ENCODE results near the gene PANK2.
A peak's percentile ranks its signal among the peaks of the same experiment; 100 is the strongest.

PANK2 gene

GRCh38 chr20:3922223-3922982 lies 33.2 kb downstream of the PANK2 start:
- H3K4me3 ChIP-seq (ENCODE audit: low read length): no peak overlapping the region
- H3K9me3 ChIP-seq (replicated peaks; ENCODE audit: low read length): no peaks in the 10 kb centered on the region
- peaks cover 52% of the 10 kb centered on the region for H3K36me3 ChIP-seq (ENCODE audit: insufficient read depth, low read length)
- H3K4me2 ChIP-seq (ENCODE audit: low read length): no peak overlapping the region
- H3K4me1 ChIP-seq (ENCODE audit: control insufficient read depth, insufficient read depth, low read length): peaks cover 43% of the 10 kb centered on the region
- H3K27me3 ChIP-seq (ENCODE audit: control insufficient read depth, insufficient read depth, low read length): no peaks in the 10 kb centered on the region
- H3K9ac ChIP-seq (ENCODE audit: low read depth, low read length): no peak overlapping the region

- Histone ChIP-seq H3K4me3 (ENCODE audit: low read length) (no peak overlapping the region), H3K4me2 (ENCODE audit: low read length) (peak overlapping the region; percentile 28), H3K9ac (ENCODE audit: low read depth, low read length) (no peak overlapping the region), H3K27me3 (ENCODE audit: control insufficient read depth, insufficient read depth, low read length) (no peaks in the 10 kb centered on the region), H3K9me3 (replicated peaks; ENCODE audit: low read length) (no peaks in the 10 kb centered on the region), H3K36me3 (ENCODE audit: insufficient read depth, low read length) (peaks cover 50% of the 10 kb centered on the region), H3K4me1 (ENCODE audit: control insufficient read depth, insufficient read depth, low read length) (peaks cover 49% of the 10 kb centered on the region)
Measured at GRCh38 chr20:3922983-3923339, 33.8 kb downstream of the PANK2 start.

- Histone ChIP-seq H3K4me1 (ENCODE audit: control insufficient read depth, insufficient read depth, low read length) (peaks cover 50% of the 10 kb centered on the region), H3K4me3 (ENCODE audit: low read length) (no peak overlapping the region), H3K36me3 (ENCODE audit: insufficient read depth, low read length) (peaks cover 41% of the 10 kb centered on the region), H3K4me2 (ENCODE audit: low read length) (peak overlapping the region; percentile 28), H3K27me3 (ENCODE audit: control insufficient read depth, insufficient read depth, low read length) (no peaks in the 10 kb centered on the region), H3K9me3 (replicated peaks; ENCODE audit: low read length) (no peaks in the 10 kb centered on the region), H3K9ac (ENCODE audit: low read depth, low read length) (no peak overlapping the region)
Measured at GRCh38 chr20:3923818-3924217, 34.6 kb downstream of the PANK2 start.

GRCh38 chr20:3924304-3925112 lies 35.3 kb downstream of the PANK2 start:
- no peak overlapping the region for H3K9ac ChIP-seq (ENCODE audit: low read depth, low read length)
- no peaks in the 10 kb centered on the region for H3K27me3 ChIP-seq (ENCODE audit: control insufficient read depth, insufficient read depth, low read length)
- no peak overlapping the region for H3K4me3 ChIP-seq (ENCODE audit: low read length)
- peak overlapping the region; percentile 28 for H3K4me2 ChIP-seq (ENCODE audit: low read length)
- peaks cover 44% of the 10 kb centered on the region for H3K4me1 ChIP-seq (ENCODE audit: control insufficient read depth, insufficient read depth, low read length)
- no peaks in the 10 kb centered on the region for H3K9me3 ChIP-seq (replicated peaks; ENCODE audit: low read length)
- peaks cover 38% of the 10 kb centered on the region for H3K36me3 ChIP-seq (ENCODE audit: insufficient read depth, low read length)

GRCh38 chr20:3925113-3925695 lies 36.0 kb downstream of the PANK2 start:
- no peak overlapping the region for H3K9ac ChIP-seq (ENCODE audit: low read depth, low read length)
- no peak overlapping the region for H3K4me2 ChIP-seq (ENCODE audit: low read length)
- no peaks in the 10 kb centered on the region for H3K27me3 ChIP-seq (ENCODE audit: control insufficient read depth, insufficient read depth, low read length)
- H3K36me3 ChIP-seq (ENCODE audit: insufficient read depth, low read length): peaks cover 38% of the 10 kb centered on the region
- H3K4me1 ChIP-seq (ENCODE audit: control insufficient read depth, insufficient read depth, low read length): peaks cover 43% of the 10 kb centered on the region
- no peaks in the 10 kb centered on the region for H3K9me3 ChIP-seq (replicated peaks; ENCODE audit: low read length)
- H3K4me3 ChIP-seq (ENCODE audit: low read length): no peak overlapping the region

GRCh38 chr20:3925899-3926638 lies 36.9 kb downstream of the PANK2 start:
- no peaks in the 10 kb centered on the region for H3K27me3 ChIP-seq (ENCODE audit: control insufficient read depth, insufficient read depth, low read length)
- H3K36me3 ChIP-seq (ENCODE audit: insufficient read depth, low read length): peaks cover 38% of the 10 kb centered on the region
- no peak overlapping the region for H3K4me2 ChIP-seq (ENCODE audit: low read length)
- no peak overlapping the region for H3K9ac ChIP-seq (ENCODE audit: low read depth, low read length)
- H3K4me3 ChIP-seq (ENCODE audit: low read length): no peak overlapping the region
- H3K4me1 ChIP-seq (ENCODE audit: control insufficient read depth, insufficient read depth, low read length): peaks cover 43% of the 10 kb centered on the region
- no peaks in the 10 kb centered on the region for H3K9me3 ChIP-seq (replicated peaks; ENCODE audit: low read length)

- Histone ChIP-seq H3K4me2 (ENCODE audit: low read length) (peak overlapping the region; percentile 17), H3K27me3 (ENCODE audit: control insufficient read depth, insufficient read depth, low read length) (no peaks in the 10 kb centered on the region), H3K9me3 (replicated peaks; ENCODE audit: low read length) (no peaks in the 10 kb centered on the region), H3K4me3 (ENCODE audit: low read length) (no peak overlapping the region), H3K4me1 (ENCODE audit: control insufficient read depth, insufficient read depth, low read length) (peaks cover 46% of the 10 kb centered on the region), H3K9ac (ENCODE audit: low read depth, low read length) (no peak overlapping the region), H3K36me3 (ENCODE audit: insufficient read depth, low read length) (peaks cover 24% of the 10 kb centered on the region)
Measured at GRCh38 chr20:3927486-3928291, 38.5 kb downstream of the PANK2 start.

GRCh38 chr20:3929713-3930060 lies 40.5 kb downstream of the PANK2 start:
- H3K4me3 ChIP-seq (ENCODE audit: low read length): no peak overlapping the region
- no peak overlapping the region for H3K4me2 ChIP-seq (ENCODE audit: low read length)
- no peaks in the 10 kb centered on the region for H3K9me3 ChIP-seq (replicated peaks; ENCODE audit: low read length)
- H3K36me3 ChIP-seq (ENCODE audit: insufficient read depth, low read length): peaks cover 19% of the 10 kb centered on the region
- no peak overlapping the region for H3K9ac ChIP-seq (ENCODE audit: low read depth, low read length)
- H3K4me1 ChIP-seq (ENCODE audit: control insufficient read depth, insufficient read depth, low read length): peaks cover 33% of the 10 kb centered on the region
- no peaks in the 10 kb centered on the region for H3K27me3 ChIP-seq (ENCODE audit: control insufficient read depth, insufficient read depth, low read length)

- Histone ChIP-seq H3K9ac (ENCODE audit: low read depth, low read length) (no peak overlapping the region), H3K27me3 (ENCODE audit: control insufficient read depth, insufficient read depth, low read length) (no peaks in the 10 kb centered on the region), H3K4me1 (ENCODE audit: control insufficient read depth, insufficient read depth, low read length) (peaks cover 35% of the 10 kb centered on the region), H3K4me3 (ENCODE audit: low read length) (no peak overlapping the region), H3K36me3 (ENCODE audit: insufficient read depth, low read length) (peaks cover 17% of the 10 kb centered on the region), H3K4me2 (ENCODE audit: low read length) (no peak overlapping the region), H3K9me3 (replicated peaks; ENCODE audit: low read length) (no peaks in the 10 kb centered on the region)
Measured at GRCh38 chr20:3930265-3931206, 41.3 kb downstream of the PANK2 start.

- H3K4me2 ChIP-seq (ENCODE audit: low read length): no peak overlapping the region
Measured at GRCh38 chr20:3931664-3932063, 42.5 kb downstream of the PANK2 start.

More at GRCh38 chr20:3931664-3932063, 42.5 kb downstream of the PANK2 start:
- H3K9ac ChIP-seq (ENCODE audit: low read depth, low read length): no peak overlapping the region
- H3K4me1 ChIP-seq (ENCODE audit: control insufficient read depth, insufficient read depth, low read length): peaks cover 34% of the 10 kb centered on the region
- H3K4me3 ChIP-seq (ENCODE audit: low read length): no peak overlapping the region
- no peaks in the 10 kb centered on the region for H3K27me3 ChIP-seq (ENCODE audit: control insufficient read depth, insufficient read depth, low read length)
- H3K36me3 ChIP-seq (ENCODE audit: insufficient read depth, low read length): peaks cover 25% of the 10 kb centered on the region
- no peaks in the 10 kb centered on the region for H3K9me3 ChIP-seq (replicated peaks; ENCODE audit: low read length)

Measured in skeletal muscle satellite cell (primary cell).